HG02623 (cell line): ENCODE data around the gene GEMIN7.

Experiments used
- ATAC-seq: cut with Tn5 transposase; IDR thresholded peaks from one replicate; pipeline ENCODE4 v1.9.1; 2021; ENCODE audit warnings: moderate library complexity; ENCODE audit not compliant: unreplicated experiment

GEMIN7 gene

DNA sequence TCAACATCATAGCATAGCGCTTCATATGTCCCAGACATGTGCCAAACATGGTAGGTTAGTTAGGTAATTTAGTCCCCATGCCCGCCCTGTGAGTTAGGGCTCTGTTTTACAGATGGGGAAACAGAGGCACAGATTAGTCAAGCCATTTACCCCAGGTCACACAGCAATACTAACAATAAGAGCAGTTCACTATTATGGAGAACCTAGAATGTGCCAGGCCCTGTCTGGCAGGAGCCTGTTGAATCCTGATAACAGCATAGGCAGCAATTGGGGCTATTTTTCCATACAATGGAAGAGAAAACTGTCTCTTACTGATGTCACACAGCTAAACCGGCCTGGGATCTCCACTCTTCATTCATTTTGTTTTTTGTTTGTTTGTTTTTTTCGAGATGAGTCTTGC lies 7.4 kb downstream of the GEMIN7 start:
- no peak for ATAC-seq

DNA sequence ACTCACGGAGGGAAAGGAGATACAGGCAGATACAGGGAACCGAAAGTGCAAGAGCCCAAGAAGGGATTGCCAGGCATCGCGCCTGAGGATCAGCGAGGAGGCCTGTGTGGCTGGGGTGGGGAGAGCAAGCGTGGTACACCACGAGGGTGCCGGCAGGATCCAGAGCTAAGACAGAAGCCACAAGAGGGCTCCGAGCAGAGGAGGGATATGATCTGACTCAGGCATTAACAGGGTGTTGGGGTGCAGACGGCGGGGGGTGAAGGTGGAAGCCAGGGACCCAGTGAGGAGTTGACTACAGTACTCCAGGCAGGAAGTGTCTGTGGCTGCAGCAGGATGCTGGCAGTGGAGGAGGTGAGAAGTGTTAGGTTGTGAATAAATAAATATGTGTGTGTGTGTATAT lies 8.5 kb downstream of the GEMIN7 start:
- no peak for ATAC-seq

GRCh38 chr19:45090034-45090433 lies 11.0 kb downstream of the GEMIN7 start:
- no peak for ATAC-seq

GRCh38 chr19:45090606-45091005 lies 11.5 kb downstream of the GEMIN7 start:
- no peak for ATAC-seq

DNA sequence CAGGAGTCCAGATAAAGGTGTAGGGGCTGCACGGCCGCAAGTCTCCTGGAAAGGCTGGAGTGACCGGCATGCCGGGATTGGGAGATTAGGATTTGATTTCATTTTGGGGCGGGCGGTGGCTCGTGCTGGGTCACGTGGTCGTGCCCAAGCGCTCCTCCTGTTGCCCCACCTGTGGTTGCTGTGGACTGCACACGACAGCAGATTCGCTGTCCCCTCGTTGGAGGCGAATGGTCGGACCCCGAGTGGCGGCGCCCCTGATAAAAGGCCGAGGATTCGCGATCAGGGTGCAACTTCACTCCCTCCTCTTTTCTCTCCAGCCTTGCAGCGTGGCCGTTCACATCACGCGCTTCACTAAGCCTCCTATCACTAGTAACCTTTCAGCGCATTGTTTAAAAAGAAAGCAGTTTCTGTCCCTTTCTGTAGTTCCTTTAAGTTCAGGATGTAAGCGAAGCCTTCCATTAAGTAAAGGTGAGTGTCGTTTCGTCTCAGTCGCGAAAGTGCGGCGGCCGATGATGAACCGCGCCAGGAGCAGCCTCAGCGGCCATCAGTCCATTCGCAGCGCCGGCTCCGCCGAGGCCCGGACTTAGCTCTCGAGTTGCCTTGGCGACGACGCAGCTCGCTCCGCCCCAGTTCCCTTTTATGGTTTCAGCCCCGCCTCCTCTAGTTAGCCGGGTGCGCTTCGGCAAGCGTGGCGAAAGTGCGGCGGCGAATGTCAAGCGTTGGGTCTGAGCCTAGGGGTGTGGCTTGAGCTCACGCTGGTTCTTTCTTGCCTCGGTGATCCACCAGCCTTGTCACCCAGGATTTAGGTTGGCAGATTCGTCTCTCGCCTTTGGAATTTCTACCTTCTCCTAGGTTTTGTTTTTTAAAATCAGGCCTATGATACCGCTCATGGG lies 12.2 kb downstream of the GEMIN7 start:
- peak; percentile 55 for ATAC-seq

DNA sequence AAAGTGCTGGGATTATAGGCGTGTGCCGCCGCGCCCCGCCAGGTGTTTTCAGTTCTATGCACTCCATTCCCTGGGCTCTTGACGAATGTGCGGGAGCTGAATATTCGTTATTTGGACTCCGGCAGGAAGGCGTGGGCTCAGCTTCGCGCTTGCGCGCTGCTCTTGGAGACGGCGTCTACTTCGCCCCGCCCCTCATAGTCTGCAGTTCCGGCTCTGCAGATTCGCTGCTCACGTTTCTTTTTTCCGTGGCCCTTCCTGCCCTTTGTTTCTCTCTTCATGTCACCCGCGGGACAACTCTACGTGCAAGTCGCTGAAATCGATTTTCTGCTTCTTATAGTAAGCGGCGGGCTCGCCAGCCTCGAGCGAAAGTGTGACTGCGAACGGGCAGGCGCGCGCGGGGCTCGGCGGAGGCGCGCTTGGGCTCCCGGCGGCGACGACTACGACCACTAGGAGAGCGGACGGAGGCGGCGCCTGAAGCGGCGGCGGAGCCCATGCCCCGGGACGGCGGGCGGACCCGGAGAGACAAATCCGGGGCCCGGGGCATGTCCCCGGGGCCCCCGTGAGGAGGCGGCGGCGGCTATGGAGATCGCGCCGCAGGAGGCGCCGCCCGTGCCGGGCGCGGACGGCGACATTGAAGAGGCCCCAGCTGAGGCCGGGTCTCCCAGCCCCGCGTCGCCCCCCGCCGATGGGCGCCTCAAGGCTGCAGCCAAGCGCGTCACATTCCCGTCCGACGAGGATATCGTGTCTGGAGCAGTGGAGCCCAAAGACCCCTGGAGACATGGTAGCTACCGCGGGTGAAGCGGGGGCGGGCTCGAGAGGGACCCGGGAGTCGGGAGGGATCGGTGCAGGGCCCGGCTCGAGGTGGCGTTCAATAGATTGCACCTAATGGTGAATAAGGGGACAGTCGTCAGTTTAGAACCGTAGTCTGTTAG lies 14.0 kb downstream of the GEMIN7 start, which contains the start of gene PPP1R37:
PPP1R37 (plus strand) TSS at position 433 of the 932 bp plus-strand sequence; CDS start at position 580, 147 bp downstream.
- ATAC-seq, result peak; percentile 52

DNA sequence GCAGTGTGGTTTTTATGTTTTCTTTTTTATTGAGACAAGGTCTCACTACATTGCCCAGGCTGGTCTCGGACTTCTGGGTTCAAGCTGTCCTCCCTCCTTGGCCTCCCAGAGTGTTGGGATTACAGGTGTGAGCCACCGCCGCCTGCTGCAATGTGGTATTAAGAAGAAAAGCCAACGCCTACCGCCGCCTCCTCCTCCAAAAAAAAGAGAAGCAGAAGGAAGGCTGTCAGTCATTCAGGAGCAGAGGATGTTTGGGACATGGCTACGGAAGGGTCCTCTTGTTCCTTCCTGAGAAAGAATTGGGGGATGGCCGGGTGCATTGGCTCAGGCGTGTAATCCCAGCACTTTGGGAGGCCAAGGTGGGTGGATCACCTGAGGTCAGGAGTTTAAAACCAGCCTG lies 15.1 kb downstream of the GEMIN7 start:
- no peak for ATAC-seq

DNA sequence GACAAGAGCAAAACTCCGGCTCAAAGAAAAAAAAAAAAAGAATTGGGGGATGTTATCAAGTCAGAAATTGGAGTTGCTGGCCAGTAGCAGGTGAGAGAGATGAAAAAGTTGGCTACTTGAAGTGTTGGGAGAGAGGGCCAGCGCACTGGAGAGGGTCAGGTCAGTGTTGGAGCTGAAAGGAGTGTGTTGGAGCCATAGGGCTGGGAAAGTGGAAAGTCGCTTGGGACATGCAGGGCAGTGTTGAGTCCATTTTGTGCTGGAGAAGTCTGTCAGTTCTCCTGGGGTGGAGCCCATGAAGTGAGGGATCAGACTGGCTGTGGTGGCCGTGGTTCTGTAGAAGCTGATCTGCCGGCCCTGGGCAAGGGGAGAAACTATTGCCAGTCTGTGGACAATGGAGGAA lies 15.6 kb downstream of the GEMIN7 start:
- no peak for ATAC-seq

DNA sequence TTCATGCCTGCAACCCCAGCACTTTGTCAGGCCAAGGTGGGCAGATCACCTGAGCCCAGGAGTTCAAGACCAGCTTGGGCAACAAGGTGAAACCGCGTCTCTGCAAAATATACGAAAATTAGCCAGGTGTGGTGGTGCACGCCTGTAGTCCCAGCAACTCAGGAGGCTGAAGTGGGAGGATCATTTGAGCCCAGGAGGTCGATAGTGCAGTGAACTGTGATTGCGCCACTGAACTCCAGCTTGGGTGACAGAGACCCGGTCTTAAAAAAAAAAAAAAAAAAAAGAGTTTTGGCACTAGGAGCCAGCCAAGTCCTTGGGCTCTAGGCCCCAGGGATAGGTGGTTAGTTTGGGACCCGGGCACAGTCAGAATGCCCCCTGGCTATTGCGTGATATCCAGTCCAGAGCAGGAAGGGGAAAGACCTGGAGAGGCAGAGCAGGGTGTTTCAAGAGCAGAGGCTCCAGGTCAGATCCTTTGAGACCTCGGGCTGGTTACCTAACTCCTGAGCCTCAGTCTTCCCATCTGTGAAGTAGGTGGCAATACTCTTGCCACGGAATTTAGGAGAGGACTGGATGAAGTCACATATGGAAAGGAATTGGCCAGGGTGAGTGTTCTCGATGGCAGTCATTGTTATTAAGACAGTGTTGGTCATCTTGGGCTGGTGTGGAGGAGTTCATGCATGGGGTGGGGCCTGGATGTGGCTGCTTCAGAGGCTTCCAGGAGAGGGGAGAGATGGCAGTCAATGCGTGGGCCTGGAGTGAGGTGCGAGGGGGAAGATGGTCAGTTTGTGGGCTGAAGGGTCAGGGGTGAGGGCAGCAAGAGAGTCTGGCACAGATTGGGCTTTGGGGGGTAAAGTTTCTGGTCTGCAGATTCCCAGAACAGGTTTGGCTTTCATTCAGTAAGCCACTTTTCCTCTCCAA lies 16.7 kb downstream of the GEMIN7 start:
- ATAC-seq, result no peak

DNA sequence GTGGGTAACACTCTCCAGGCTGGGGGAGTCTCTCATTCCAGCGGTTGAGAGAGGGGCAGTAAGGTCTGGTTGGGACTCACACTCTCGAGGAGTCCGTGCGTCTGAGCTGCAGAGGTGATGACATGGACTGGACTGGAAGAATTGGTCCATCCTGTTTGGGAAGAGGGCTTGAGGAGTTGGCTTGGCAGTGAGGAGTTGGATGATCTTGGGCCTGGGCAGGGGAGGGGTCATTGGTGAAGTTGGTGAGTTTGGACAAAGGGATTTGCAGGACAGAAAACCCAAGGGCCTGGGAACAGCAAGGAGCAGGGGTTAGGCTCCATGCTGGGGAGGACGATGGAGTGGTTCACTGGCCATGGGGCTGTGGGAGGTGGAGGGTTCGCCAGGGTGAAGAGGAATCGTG lies 17.6 kb downstream of the GEMIN7 start:
- no peak for ATAC-seq

DNA sequence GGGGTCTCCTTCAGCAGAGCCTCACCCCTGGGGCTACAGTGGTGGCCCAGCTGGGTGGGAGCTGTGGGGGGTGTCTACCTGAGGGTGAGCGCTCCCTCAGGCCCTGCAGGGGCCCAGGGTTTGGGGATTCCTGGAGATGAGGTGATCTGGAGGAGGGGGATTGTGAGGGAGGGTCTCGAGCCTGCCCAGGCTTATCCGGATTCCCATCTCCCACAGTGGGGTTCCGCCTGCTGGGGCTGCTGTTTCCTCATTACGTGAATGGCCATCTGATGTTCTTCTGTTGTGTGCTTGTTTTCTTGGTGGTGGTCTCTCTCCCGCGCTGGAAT lies 18.4 kb downstream of the GEMIN7 start:
- ATAC-seq, result no peak

GRCh38 chr19:45097776-45098520 lies 18.9 kb downstream of the GEMIN7 start:
- no peak for ATAC-seq

DNA sequence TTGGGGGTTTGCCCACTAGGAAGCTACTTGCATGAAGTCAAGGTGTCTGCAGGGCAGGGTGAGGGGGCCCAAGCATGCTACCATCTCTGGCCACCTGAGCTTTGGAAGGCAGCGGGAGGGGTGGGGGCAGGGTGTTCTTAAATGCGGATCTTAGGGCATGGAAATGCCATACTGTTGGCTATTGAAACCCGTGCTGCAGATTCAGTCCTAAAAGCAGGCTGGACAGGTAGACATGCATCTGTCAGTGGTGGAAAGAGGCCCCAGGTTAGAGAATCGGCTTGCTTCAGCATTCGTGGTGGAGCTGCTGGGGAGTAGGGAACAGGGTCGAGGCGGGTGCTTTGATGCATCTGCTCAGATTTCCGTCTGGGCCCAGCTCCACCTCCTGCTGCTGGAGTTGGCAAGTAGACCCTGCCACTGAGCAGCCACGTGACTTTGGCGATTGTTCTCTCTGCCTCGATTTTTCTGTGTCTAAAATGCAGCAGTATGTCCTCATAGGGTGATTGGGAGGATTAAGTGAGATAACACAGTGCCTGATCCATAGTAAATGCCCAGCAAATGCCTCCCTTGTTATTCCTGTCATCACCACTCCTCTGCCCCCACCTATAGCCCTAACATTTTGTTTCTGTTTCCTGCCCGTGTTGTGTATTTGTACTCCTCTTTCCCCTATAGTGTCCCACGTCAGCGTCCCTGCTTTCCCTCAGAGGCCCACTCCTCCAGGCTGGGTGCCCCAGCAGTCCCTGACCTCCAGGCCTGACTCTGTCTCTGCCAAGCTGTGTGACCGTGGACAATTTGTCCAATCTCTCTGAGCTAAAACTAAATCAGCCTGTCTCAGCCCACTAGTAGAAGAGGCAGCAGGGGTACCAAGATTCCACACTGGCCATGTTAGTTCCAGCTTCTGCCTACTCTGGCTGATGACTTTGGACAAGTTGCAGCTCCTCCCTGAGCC lies 19.7 kb downstream of the GEMIN7 start:
- no peak for ATAC-seq

DNA sequence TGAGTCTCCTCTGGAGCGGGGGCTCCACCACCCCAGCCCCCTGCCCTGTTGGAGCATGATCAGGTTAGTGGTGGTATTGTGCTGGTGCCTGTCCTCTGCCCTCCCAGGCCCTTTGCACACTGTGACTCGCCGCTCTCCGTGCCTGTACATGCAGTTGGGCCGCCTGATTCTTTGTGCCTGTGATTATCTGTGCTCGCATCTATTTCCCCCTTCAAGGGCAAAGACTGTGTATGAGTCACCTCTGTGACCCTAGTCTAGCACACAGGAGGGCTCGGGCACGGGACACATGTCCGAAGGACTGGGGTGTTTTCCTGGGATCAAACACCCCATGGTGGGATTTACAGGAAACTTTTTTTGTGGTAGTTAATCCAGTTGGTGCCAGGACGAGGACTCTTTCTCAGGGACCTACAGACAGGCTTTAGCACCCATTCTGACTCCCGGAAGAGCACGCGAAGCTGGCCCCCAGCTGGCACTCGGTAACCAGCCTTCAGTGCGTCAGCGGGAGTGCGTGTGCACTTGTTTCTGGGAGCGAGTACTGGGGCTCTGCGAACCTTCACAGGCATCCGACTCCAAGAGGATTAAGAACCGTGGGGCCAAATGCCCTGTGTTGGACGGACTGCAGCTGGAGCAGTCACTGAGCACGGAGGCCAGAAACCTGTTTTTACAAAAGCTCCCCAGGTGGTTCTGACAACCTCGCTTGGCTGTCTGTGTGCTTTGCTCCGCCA lies 20.6 kb downstream of the GEMIN7 start:
- ATAC-seq, result no peak

DNA sequence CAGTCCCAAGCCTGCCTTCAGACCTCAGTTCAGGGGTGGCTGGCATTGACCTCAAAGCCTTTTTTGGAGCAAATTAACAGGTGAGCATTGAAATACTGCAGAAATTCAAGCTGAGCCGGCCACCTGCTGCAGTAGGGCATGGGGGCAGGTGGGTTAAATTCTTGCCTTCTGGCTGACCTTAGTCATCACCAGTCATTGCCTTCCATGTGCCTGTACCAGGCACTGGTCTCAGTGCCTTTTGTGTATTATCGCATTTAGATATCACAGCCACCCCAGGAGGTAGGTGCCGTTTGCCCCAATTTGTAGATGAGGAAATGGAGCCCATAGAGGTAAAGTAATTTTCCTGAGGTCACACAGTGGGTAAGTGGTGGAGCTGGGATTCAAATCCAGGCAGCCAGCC lies 21.1 kb downstream of the GEMIN7 start:
- ATAC-seq, result no peak

- ATAC-seq, result no peak
These were observed 21.8 kb downstream of the GEMIN7 start for GRCh38 chr19:45100846-45101252.

- ATAC-seq, result no peak
These were observed 22.7 kb downstream of the GEMIN7 start for GRCh38 chr19:45101806-45102205.

DNA sequence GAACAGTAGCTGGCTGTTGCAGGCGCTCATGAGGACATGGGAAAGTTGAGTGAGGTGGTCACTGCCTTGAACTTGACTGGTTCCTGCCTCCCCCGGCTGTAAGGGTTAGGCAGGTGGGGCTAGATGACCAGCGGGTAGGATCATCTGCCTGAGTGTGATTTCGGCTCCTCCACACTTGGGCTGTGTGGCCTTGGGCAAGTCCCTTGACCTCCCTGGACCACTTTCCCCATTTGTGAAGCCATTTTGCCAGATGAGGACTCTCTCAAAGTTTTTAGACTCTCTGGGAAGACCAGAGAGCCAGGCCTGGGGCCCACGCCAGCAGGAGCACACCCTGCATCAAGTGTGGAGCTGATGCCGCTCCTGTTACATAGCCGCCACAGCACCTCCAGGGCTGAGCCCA lies 23.4 kb downstream of the GEMIN7 start:
- no peak for ATAC-seq
